ENCODE data around the gene OR10H4.

The OR10H4 gene

DNA sequence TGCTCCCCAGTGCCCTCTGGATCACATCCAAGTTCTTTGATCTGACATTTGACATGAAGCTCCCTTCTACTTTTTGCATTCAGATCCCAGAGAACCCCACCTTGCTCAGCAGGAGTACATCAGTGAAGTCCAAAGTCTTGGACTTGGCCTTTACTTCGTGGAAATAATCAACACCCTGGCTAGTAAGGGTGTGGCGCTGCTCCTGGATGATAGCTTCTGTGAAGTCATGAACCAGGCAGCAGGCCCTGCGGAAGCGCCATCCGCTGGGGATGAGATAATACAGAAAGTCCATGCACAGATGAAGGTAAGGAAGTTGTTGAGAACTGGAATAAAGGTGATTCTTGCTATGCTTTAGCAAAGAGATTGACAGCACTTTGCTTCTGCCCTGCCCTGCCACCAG is 43.2 kb downstream of the OR10H4 start:
- Histone ChIP-seq H3K9ac (ENCODE audit: low read length) (no peak overlapping the region), H3K27me3 (replicated peaks; ENCODE audit: insufficient read depth, low read length) (peaks cover 48% of the 10 kb centered on the region), H3K9me3 (replicated peaks; ENCODE audit: insufficient read depth, low read length) (no peaks in the 10 kb centered on the region), H3K4me1 (ENCODE audit: low read length) (no peaks in the 10 kb centered on the region), H3K79me2 (ENCODE audit: low read length) (no peaks in the 10 kb centered on the region), H3K36me3 (replicated peaks; ENCODE audit: insufficient read depth, low read length) (no peaks in the 10 kb centered on the region), H2AFZ (ENCODE audit: low read length) (no peak overlapping the region), H3K9me2 (replicated peaks; ENCODE audit: insufficient read depth, low read length) (no peaks in the 10 kb centered on the region), H4K20me1 (ENCODE audit: insufficient read depth, low read length) (no peaks in the 10 kb centered on the region), H3K4me3 (ENCODE audit: low read length) (no peak overlapping the region), H3K4me2 (ENCODE audit: low read depth, low read length) (no peak overlapping the region), H3K27ac (ENCODE audit: low read length) (no peak overlapping the region), H3F3A (ENCODE audit: insufficient read depth, low read length) (no peaks in the 10 kb centered on the region)
- DNase-seq, result no peak
- TF ChIP-seq EZH2 (optimal IDR thresholded peaks at IDR 0.05; ENCODE audit: low read depth, low read length), result no peak
- TF ChIP-seq, protein P1, sequence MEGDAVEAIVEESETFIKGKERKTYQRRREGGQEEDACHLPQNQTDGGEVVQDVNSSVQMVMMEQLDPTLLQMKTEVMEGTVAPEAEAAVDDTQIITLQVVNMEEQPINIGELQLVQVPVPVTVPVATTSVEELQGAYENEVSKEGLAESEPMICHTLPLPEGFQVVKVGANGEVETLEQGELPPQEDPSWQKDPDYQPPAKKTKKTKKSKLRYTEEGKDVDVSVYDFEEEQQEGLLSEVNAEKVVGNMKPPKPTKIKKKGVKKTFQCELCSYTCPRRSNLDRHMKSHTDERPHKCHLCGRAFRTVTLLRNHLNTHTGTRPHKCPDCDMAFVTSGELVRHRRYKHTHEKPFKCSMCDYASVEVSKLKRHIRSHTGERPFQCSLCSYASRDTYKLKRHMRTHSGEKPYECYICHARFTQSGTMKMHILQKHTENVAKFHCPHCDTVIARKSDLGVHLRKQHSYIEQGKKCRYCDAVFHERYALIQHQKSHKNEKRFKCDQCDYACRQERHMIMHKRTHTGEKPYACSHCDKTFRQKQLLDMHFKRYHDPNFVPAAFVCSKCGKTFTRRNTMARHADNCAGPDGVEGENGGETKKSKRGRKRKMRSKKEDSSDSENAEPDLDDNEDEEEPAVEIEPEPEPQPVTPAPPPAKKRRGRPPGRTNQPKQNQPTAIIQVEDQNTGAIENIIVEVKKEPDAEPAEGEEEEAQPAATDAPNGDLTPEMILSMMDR (IDR thresholded peaks at IDR 0.05; ENCODE audit: low read length), result no peak

DNA sequence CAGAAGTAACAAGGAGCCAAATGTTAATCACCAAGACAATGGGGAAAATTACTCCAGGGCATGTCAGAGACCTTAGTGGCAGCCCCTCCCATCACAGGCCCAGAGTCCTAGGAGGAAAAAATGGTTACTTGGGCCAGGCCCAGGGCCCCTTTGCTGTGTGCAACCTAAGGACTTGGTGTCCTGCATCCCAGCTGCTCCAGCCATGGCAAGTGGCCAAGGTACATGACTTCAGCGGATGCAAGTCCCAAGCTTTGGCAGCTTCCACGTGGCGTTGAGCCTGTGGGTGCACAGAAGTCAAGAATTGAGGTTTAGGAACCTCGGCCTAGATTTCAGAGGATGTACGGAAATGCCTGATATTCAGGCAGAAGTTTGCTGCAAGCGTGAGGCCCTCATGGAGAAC is 46.7 kb downstream of the OR10H4 start:
- Histone ChIP-seq H3F3A (ENCODE audit: insufficient read depth, low read length) (no peaks in the 10 kb centered on the region), H3K4me2 (ENCODE audit: low read depth, low read length) (no peak overlapping the region), H3K9me3 (replicated peaks; ENCODE audit: insufficient read depth, low read length) (no peaks in the 10 kb centered on the region), H3K27me3 (replicated peaks; ENCODE audit: insufficient read depth, low read length) (peaks cover 70% of the 10 kb centered on the region), H3K4me3 (ENCODE audit: low read length) (no peak overlapping the region), H4K20me1 (ENCODE audit: insufficient read depth, low read length) (no peaks in the 10 kb centered on the region), H3K9me2 (replicated peaks; ENCODE audit: insufficient read depth, low read length) (no peaks in the 10 kb centered on the region), H3K79me2 (ENCODE audit: low read length) (no peaks in the 10 kb centered on the region), H3K36me3 (replicated peaks; ENCODE audit: insufficient read depth, low read length) (no peaks in the 10 kb centered on the region), H3K4me1 (ENCODE audit: low read length) (no peaks in the 10 kb centered on the region), H3K27ac (ENCODE audit: low read length) (no peak overlapping the region), H2AFZ (ENCODE audit: low read length) (no peak overlapping the region), H3K9ac (ENCODE audit: low read length) (no peak overlapping the region)
- no peak for DNase-seq
- TF ChIP-seq, protein P1 (IDR thresholded peaks at IDR 0.05; ENCODE audit: low read length), result no peak
- TF ChIP-seq EZH2 (optimal IDR thresholded peaks at IDR 0.05; ENCODE audit: low read depth, low read length) (no peak), EZH2phosphoT487 (IDR thresholded peaks at IDR 0.05; ENCODE audit: low read length) (no peak)

DNA sequence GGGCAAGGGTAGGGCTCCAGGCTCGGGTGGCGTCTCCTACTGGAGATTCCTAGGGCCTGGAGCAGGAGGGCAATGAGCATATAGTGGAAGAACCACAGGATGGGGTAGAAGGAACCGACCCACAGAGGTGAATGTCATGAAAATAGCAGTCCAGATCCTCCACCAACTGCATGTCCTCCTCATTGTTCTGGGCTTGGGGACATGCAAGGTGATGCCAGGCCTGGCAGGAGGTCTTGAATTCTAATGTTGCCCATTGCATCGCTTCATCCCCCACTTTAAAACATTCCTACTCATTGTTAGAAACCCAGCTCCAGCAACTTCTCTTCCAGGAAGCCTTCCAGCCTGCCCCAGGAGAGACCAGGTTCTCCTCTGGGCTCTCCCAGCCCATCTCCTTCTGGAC is 49.4 kb downstream of the OR10H4 start:
- H3K36me3 ChIP-seq (replicated peaks; ENCODE audit: insufficient read depth, low read length), result no peaks in the 10 kb centered on the region
- peaks cover 70% of the 10 kb centered on the region for H3K27me3 ChIP-seq (replicated peaks; ENCODE audit: insufficient read depth, low read length)
- no peak for DNase-seq
- no peak overlapping the region for H3K4me3 ChIP-seq (ENCODE audit: low read length)
- no peaks in the 10 kb centered on the region for H3K79me2 ChIP-seq (ENCODE audit: low read length)
- no peaks in the 10 kb centered on the region for H3K4me1 ChIP-seq (ENCODE audit: low read length)
- H3K27ac ChIP-seq (ENCODE audit: low read length), result no peak overlapping the region
- H3F3A ChIP-seq (ENCODE audit: insufficient read depth, low read length), result no peaks in the 10 kb centered on the region
- H3K4me2 ChIP-seq (ENCODE audit: low read depth, low read length), result no peak overlapping the region
- no peaks in the 10 kb centered on the region for H3K9me3 ChIP-seq (replicated peaks; ENCODE audit: insufficient read depth, low read length)
- H2AFZ ChIP-seq (ENCODE audit: low read length), result no peak overlapping the region
- H3K9me2 ChIP-seq (replicated peaks; ENCODE audit: insufficient read depth, low read length), result no peaks in the 10 kb centered on the region
- no peaks in the 10 kb centered on the region for H4K20me1 ChIP-seq (ENCODE audit: insufficient read depth, low read length)
- TF ChIP-seq EZH2 (optimal IDR thresholded peaks at IDR 0.05; ENCODE audit: low read depth, low read length) (no peak), EZH2phosphoT487 (IDR thresholded peaks at IDR 0.05; ENCODE audit: low read length) (no peak)
- TF ChIP-seq, protein P1 (IDR thresholded peaks at IDR 0.05; ENCODE audit: low read length), result no peak
- H3K9ac ChIP-seq (ENCODE audit: low read length), result no peak overlapping the region
